NB4 (cell line): ENCODE data around the gene FAM3B.

Experiments
- DNase-seq: peaks from one replicate; pipeline ENCODE4 v3.0.0; 2010; ENCODE audit warnings: low read depth
- H3K4me3 ChIP-seq: one replicate; pipeline ENCODE4 v1.5.1; 2011; ENCODE audit warnings: mild to moderate bottlenecking, low read depth, low read length, moderate library complexity
- MYC ChIP-seq: IDR thresholded peaks from 2 replicates; pipeline ENCODE4 v1.6.1; 2011; ENCODE audit warnings: low read depth, low read length
- POLR2A ChIP-seq: IDR thresholded peaks from 2 replicates; pipeline ENCODE4 v1.6.1; 2011; ENCODE audit warnings: mild to moderate bottlenecking; ENCODE audit not compliant: insufficient read length; ENCODE audit errors: extremely low read depth
- TF ChIP-seq, protein P1 (sequence below): IDR thresholded peaks from 2 replicates; pipeline ENCODE4 v1.6.1; 2011; ENCODE audit warnings: low read depth, low read length
- TF ChIP-seq, protein P2 (sequence below): IDR thresholded peaks from one replicate; pipeline ENCODE4 v1.5.1; 2012; ENCODE audit warnings: low read depth, low read length

The FAM3B gene

DNA sequence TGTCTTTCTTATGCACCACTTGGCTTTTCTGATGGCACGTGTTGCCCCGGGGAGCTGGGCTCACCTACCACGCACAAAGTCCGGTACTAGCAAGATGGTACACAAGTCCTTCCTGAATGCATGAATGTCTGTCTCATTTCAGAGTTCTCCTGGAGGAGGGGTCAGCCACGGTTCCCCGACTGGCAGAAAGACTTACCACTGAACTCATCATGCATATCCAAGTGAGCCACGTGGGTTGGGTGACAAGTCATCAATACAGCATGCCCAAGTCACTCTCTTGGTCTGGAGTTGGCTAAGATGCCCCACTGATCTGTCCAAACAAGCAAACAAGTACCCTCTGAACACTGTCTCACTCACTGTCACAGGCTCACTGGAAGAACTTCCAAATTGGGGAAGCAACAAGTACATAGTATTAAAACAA, 80.9 kb downstream of the FAM3B start:
- DNase-seq = peak; percentile 35
- TF ChIP-seq POLR2A (no peak), MYC (no peak)
- TF ChIP-seq, protein P1, sequence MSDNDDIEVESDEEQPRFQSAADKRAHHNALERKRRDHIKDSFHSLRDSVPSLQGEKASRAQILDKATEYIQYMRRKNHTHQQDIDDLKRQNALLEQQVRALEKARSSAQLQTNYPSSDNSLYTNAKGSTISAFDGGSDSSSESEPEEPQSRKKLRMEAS = no peak
- TF ChIP-seq, protein P2, sequence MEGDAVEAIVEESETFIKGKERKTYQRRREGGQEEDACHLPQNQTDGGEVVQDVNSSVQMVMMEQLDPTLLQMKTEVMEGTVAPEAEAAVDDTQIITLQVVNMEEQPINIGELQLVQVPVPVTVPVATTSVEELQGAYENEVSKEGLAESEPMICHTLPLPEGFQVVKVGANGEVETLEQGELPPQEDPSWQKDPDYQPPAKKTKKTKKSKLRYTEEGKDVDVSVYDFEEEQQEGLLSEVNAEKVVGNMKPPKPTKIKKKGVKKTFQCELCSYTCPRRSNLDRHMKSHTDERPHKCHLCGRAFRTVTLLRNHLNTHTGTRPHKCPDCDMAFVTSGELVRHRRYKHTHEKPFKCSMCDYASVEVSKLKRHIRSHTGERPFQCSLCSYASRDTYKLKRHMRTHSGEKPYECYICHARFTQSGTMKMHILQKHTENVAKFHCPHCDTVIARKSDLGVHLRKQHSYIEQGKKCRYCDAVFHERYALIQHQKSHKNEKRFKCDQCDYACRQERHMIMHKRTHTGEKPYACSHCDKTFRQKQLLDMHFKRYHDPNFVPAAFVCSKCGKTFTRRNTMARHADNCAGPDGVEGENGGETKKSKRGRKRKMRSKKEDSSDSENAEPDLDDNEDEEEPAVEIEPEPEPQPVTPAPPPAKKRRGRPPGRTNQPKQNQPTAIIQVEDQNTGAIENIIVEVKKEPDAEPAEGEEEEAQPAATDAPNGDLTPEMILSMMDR = no peak

DNA sequence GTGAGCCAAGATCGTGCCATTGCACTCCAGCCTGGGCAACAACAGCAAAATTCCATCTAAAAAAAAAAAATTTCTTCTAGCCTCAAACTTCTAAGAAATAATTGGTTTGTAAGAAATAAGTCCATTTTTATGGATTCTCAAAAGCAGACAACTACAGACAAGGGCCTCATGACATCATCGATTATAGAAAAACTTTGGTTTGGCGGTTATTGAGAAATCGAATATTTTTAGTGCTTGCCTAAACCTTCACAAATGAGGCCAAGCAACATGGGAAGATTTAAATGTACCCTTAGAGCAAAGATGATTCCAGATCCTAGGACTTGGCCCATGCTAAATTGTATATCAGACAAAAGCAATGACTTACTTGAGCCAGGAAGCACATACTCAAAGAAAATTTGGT, 81.7 kb downstream of the FAM3B start:
- TF ChIP-seq, protein P2 = no peak
- TF ChIP-seq MYC (no peak), POLR2A (no peak)
- TF ChIP-seq, protein P1 = no peak
- no peak for DNase-seq
- no peak overlapping the region for H3K4me3 ChIP-seq

More for the DNA sequence above, 80.9 kb downstream of the FAM3B start:
- H3K4me3 ChIP-seq = no peak overlapping the region

DNA sequence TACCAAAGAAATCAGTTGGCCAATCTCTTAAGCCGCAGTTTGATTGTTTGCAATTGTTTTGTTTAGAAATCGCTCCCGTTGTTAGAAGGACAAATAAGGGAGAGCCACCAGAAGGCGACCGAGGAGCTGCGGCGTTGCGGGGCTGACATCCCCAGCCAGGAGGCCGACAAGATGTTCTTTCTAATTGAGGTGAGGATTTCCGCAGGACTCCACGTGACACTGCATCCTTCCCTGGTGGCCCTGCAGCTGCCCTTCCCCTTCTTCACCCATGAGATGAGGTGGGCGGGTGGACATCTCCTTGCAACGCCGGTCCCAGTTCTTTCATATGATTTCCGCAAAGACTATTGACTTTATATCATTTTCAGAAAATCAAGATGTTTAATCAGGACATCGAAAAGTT, 82.2 kb downstream of the FAM3B start:
- TF ChIP-seq POLR2A = no peak
- TF ChIP-seq MYC = no peak
- TF ChIP-seq, protein P2 = no peak
- TF ChIP-seq, protein P1 = no peak

DNA sequence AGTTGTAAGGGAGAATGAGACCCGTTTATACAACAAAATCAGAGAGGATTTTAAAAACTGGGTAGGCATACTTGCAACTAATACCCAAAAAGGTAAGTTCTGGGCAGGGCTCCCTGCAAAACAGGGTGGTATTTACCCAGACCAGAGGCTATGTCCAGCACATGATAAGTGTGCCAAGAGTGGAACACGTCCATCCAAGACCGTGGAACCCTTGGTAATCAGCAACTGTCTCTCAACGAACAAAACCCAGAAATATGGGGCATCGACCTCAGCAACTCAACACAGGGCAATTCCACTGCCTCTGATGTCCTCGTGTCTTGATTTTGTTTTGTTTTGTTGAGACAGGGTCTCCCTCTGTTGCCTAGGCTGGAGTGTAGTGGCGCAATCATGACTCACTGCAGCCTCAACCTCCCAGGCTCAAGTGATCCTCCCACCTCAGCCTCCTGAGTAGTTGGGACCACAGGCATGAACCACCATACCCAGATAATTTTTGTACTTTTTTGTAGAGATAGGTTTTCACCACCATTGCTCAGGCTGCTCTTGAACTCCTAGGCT, 82.7 kb downstream of the FAM3B start:
- H3K4me3 ChIP-seq = no peak overlapping the region
- DNase-seq = peak; percentile 55
- TF ChIP-seq, protein P2 = no peak
- TF ChIP-seq, protein P1 = no peak
- TF ChIP-seq MYC (no peak), POLR2A (no peak)

More for the DNA sequence above, 82.2 kb downstream of the FAM3B start:
- no peak overlapping the region for H3K4me3 ChIP-seq
- no peak for DNase-seq

DNA sequence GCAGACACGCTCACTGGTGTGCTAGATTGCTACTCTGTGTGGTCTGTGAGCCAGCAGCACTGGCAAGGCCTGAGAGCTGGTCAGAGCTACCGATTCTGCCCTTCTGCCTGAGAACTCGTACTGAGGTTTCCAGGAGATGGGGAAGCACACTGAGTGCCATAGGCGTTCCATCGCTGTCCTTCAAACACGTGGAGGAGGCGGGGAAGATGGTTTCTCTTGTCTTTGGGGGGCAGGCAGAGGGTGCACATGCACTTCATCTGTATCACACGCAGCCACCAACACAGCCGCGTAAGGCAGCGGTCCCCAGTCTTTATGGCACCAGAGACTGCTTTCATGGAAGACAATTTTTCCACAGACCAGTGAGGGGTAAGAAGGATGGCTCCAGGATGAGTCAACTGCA, 85.6 kb downstream of the FAM3B start:
- no peak overlapping the region for H3K4me3 ChIP-seq
- DNase-seq = no peak
- TF ChIP-seq, protein P1 = no peak
- no peak for TF ChIP-seq POLR2A
- TF ChIP-seq, protein P2 = no peak
- no peak for TF ChIP-seq MYC

DNA sequence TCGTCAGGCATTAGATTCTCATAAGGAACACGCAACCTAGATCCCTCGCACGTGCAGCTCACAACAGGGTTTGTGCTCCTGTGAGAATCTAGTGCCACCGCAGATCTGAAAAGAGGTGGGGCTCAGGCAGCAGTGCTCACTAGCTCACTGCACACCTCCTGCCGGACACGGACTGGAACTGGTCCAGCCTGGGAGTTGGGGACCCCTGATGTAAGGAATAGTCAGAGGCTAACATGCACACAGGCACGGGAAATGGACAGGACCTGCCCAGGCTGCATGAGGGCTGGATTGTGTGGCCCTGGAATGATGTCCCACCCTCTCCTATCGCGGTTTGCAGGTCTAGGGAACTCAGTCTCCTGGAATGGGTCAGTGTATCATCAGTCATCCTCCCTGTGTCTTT, 86.2 kb downstream of the FAM3B start:
- DNase-seq = no peak
- no peak overlapping the region for H3K4me3 ChIP-seq
- TF ChIP-seq MYC (no peak), POLR2A (no peak)
- TF ChIP-seq, protein P1 = no peak
- TF ChIP-seq, protein P2 = no peak
